Fibroblast of mammary gland (primary cell): ENCODE measurements around the gene THRB.

Source experiments
- DNase-seq: peaks from one replicate; pipeline ENCODE4 v3.0.0-alpha.2; 2010; ENCODE audit warnings: low read depth
- H3K4me3 ChIP-seq: 2 replicates; pipeline ENCODE4 v1.5.1; 2011; ENCODE audit warnings: low read depth, mild to moderate bottlenecking, low read length, moderate library complexity; ENCODE audit not compliant: control insufficient read depth
- TF ChIP-seq, protein P1 (sequence below): conservative IDR thresholded peaks from 2 replicates; pipeline ENCODE4 v1.5.1; 2011; ENCODE audit warnings: low read depth, low read length, inconsistent platforms; ENCODE audit not compliant: control insufficient read depth, insufficient read depth

Gene THRB

DNA sequence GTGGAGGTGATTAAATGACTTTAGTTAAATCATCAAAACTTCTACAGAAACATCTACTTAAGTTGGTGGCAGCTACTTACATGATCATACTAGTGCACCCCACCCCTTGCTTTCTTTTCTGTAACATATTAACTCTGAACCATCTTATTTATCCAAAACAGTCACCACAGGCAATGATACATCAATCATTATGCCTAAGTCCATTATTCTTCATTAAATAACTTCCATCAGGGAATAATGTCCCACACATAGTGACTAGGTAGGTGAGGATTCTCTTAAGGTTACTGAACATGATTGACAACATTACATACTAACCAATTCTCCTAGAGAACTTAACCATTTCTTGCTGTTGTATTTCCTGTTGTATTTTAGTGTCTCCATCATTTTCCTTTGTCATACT lies 339.4 kb downstream of the THRB start:
- TF ChIP-seq, protein P1, sequence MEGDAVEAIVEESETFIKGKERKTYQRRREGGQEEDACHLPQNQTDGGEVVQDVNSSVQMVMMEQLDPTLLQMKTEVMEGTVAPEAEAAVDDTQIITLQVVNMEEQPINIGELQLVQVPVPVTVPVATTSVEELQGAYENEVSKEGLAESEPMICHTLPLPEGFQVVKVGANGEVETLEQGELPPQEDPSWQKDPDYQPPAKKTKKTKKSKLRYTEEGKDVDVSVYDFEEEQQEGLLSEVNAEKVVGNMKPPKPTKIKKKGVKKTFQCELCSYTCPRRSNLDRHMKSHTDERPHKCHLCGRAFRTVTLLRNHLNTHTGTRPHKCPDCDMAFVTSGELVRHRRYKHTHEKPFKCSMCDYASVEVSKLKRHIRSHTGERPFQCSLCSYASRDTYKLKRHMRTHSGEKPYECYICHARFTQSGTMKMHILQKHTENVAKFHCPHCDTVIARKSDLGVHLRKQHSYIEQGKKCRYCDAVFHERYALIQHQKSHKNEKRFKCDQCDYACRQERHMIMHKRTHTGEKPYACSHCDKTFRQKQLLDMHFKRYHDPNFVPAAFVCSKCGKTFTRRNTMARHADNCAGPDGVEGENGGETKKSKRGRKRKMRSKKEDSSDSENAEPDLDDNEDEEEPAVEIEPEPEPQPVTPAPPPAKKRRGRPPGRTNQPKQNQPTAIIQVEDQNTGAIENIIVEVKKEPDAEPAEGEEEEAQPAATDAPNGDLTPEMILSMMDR = no peak
- no peak for DNase-seq
- no peak overlapping the region for H3K4me3 ChIP-seq

DNA sequence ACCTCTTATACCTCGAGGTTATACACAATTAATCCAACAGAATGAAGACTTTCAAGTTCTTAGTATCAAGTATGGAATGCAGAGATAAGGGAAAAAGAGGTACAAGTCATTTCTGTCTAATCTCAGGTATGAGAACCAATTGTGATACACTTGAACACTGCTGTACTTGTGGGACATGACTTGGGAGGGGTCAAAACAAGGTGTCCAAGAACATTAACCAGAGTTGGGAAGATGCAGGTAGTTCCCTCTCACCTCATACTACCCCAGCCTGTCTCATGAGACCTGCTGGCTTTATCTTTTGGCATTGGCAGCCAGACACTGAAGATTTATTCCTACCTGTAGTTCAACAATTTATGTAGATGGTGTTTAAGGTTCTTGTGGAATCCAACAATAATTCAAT lies 339.9 kb downstream of the THRB start:
- no peak overlapping the region for H3K4me3 ChIP-seq
- DNase-seq = no peak
- TF ChIP-seq, protein P1 = no peak

DNA sequence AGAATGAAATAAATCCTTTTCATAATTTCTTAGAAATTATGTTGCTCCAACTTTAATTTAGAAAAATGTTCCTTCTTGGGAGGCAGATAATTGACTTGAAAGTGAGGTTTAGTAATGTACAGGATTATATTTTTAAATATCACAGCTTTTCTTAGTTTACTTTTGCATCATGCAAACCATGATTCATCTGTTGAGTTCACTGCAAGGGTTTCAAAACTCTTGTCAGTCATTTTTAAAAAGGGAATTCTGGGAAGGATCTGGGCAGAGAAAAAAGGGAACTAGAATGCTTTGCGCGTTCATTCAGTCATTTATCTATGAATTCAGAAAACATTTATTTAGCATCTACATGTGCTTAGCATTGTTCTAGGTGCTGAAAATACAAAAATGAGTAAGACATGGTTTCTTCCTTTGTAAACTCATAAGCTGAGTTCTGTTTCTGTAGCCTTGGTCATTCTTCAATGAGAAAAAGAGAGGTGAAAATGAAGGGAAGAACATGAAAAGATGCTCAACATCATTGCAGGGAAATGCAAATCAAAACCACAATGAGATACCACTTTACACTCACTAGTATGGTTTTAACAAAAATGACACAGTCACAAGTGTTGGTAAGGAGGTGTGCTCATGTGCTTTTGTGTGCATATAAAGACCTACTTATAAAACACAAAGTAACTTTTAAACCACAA lies 340.5 kb downstream of the THRB start:
- H3K4me3 ChIP-seq = no peak overlapping the region
- TF ChIP-seq, protein P1 = no peak
- DNase-seq = no peak

DNA sequence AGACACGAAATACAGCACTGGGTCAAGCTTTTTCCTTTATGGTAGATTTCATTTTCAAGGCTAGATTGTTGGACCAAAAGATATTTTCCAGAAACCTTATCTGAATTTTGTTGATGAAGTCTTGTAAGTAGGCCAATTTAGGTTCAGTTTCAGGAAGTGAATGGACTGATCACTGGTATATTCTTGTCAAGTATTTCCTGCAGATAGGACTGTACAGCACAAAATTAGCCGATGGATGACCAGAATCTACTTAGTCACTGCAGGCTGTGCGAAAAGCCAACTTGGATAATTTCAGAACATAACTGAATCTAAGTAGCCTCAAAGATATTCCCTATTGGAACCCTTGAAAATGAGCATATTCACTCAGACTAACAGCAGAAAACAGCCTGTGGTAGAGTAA lies 343.1 kb downstream of the THRB start:
- TF ChIP-seq, protein P1 = no peak
- H3K4me3 ChIP-seq = no peak overlapping the region
- DNase-seq = no peak

DNA sequence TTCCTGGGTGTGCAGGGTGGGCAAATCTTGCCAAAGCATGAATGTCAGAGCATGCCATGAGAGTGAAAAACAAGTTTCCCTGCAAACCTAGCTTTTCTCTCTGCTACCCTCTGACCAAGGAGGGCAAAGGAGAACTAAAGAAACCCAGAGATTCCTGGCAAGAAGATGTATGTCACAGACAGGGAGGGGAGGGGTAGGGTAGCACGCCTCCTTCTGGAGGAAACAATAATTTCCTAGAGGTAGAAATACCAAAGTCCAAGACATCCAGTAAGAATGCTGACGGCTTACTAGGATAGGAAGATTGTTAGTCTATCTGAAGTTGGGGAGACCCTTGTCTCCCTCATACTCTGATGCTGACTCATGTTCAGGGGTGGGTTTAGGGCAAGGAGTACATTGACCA lies 345.6 kb downstream of the THRB start:
- TF ChIP-seq, protein P1 = peak; percentile 21
- DNase-seq = no peak

DNA sequence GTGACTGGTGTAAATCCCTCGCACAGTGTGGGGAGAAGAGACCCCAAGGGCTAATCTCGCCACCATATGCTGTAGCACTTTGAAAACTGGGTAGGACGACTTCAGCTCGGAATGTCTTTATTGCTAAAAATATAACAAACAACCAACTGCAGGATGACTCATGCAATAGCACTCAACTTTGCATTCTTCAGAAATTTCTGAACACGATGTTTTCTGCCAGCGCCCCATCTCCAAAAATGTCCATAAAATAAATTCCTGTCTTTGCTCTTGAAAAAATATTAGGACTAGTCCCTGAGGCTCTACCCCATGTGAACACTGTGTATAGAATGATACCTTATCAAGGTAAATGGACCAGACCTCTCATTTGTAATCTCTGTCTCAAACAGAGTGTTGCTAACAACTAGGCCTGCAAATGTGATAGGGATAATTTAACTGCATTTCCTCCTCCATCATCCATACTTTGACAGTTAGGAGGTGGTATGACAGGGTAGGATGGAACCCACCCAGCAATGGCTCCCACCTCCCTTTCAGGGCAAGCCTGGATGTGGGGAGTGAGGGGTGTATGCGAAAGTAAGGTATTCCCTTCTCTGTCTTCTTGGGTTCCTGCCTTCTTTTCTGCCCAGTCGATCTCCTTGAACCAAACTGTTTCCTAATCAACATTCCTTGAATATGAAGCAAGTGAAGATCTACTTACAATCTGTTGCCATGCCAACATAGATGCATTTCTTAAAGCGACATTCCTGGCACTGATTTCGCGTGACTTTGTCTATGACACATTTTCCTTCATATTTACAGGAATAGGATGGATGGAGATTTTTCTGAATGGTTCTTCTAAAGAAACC lies 348.4 kb downstream of the THRB start:
- TF ChIP-seq, protein P1 = no peak
- H3K4me3 ChIP-seq = no peak overlapping the region
- peak; percentile 91 for DNase-seq

More for the DNA sequence above, 345.6 kb downstream of the THRB start:
- no peak overlapping the region for H3K4me3 ChIP-seq

DNA sequence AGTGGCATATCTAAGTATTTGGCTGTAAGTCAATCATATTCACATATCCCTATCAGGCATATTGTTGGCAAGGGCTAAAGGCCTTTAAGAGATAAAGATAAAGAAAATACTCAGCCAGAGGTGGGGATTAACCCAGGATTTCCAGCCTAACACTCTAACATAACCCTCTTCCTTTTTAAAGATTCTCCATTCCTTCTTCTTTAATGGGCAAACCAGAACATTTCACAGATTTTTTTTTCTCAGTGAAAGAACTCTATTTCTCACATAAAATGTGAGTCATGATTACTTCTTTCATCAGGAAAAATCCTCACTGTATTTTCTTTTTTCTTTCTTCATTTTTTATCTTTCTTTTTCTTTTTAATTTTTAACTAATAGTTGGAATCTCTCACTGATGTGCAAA lies 349.2 kb downstream of the THRB start:
- H3K4me3 ChIP-seq = no peak overlapping the region
- TF ChIP-seq, protein P1 = no peak
- DNase-seq = peak; percentile 25
